ENCODE measurements around the gene ZBED5. TPM values are rescaled to one million over a fixed set of nuclear protein-coding genes. Genes with fewer than 3 reads are reported as not detected.
"Not testable (repeated sequence)": the region's sequence is repeated elsewhere in the genome, so short reads cannot be mapped to it uniquely, and the experiment has no call there.

The ZBED5 gene
- total RNA-seq, 1 experiment from 2014 or later: 21.5 TPM

GRCh38 chr11:10885703-10886363, 28.0 kb upstream of the ZBED5 start:
- H3K4me2 ChIP-seq: no peak overlapping the region

GRCh38 chr11:10884292-10884691, 26.4 kb upstream of the ZBED5 start:
- DNase-seq: peak; percentile 43 to 63
- H3F3A ChIP-seq (ENCODE audit: insufficient read depth, low read depth); H3K27ac ChIP-seq; H3K4me1 ChIP-seq (replicated peaks; ENCODE audit: insufficient read depth); H3K27me3 ChIP-seq (ENCODE audit: insufficient read depth, low read depth); CTCF ChIA-PET; H3K36me3 ChIP-seq (ENCODE audit: low read depth); H3K79me2 ChIP-seq (ENCODE audit: low read depth); H2AFZ ChIP-seq; H3K4me2 ChIP-seq; BruUV-seq (replicated peaks); H3K9me3 ChIP-seq (ENCODE audit: insufficient read depth, low read depth); H3K4me3 ChIP-seq; intact Hi-C loops (cut with micrococcal nuclease; ENCODE audit: unreplicated experiment); H3K9me2 ChIP-seq (ENCODE audit: insufficient read depth); POLR2A ChIA-PET (ENCODE audit: unreplicated experiment); H4K20me1 ChIP-seq (ENCODE audit: insufficient read depth): not testable (repeated sequence)

More at GRCh38 chr11:10885703-10886363, 28.0 kb upstream of the ZBED5 start:
- Histone ChIP-seq H3K4me1 (replicated peaks; ENCODE audit: insufficient read depth) (no peaks in the 10 kb centered on the region), H3K79me2 (ENCODE audit: low read depth) (no peaks in the 10 kb centered on the region), H3K9me3 (ENCODE audit: insufficient read depth, low read depth) (no peaks in the 10 kb centered on the region; the same call in 1 of the 2 replicates), H3K4me3 (no peak overlapping the region), H3K36me3 (ENCODE audit: low read depth) (no peaks in the 10 kb centered on the region), H4K20me1 (ENCODE audit: insufficient read depth) (no peaks in the 10 kb centered on the region), H2AFZ (no peak overlapping the region), H3K27me3 (ENCODE audit: insufficient read depth, low read depth) (no peaks in the 10 kb centered on the region), H3K27ac (no peak overlapping the region), H3K9me2 (ENCODE audit: insufficient read depth) (no peaks in the 10 kb centered on the region), H3F3A (ENCODE audit: insufficient read depth, low read depth) (no peaks in the 10 kb centered on the region)
- intact Hi-C loops (cut with micrococcal nuclease; ENCODE audit: unreplicated experiment): no loop called here
- ChIA-PET CTCF (no interaction called here), POLR2A (ENCODE audit: unreplicated experiment) (no interaction called here)
- TF ChIP-seq CTCF (conservative IDR thresholded peaks at IDR 0.05) (no peak), EZH2 (IDR thresholded peaks at IDR 0.05; ENCODE audit: low read depth) (no peak)
- no TSS peak for BruUV-seq (replicated peaks)
- DNase-seq: no peak

GRCh38 chr11:10881892-10882291, 24.0 kb upstream of the ZBED5 start:
- no peaks in the 10 kb centered on the region for H3F3A ChIP-seq (ENCODE audit: insufficient read depth, low read depth)
- no peak for DNase-seq
- no peaks in the 10 kb centered on the region for H4K20me1 ChIP-seq (ENCODE audit: insufficient read depth)
- TF ChIP-seq EZH2 (IDR thresholded peaks at IDR 0.05; ENCODE audit: low read depth) (no peak), CTCF (conservative IDR thresholded peaks at IDR 0.05) (no peak)
- CTCF ChIA-PET: no interaction called here
- intact Hi-C loops (cut with micrococcal nuclease; ENCODE audit: unreplicated experiment): no loop called here
- no peak overlapping the region for H3K4me2 ChIP-seq
- H3K9me2 ChIP-seq (ENCODE audit: insufficient read depth): no peaks in the 10 kb centered on the region
- H3K36me3 ChIP-seq (ENCODE audit: low read depth): peaks cover 18% of the 10 kb centered on the region
- no TSS peak for BruUV-seq (replicated peaks)
- no peaks in the 10 kb centered on the region for H3K79me2 ChIP-seq (ENCODE audit: low read depth)
- peaks cover 4% of the 10 kb centered on the region; the same call in 1 of the 2 replicates for H3K9me3 ChIP-seq (ENCODE audit: insufficient read depth, low read depth)
- no peak overlapping the region for H2AFZ ChIP-seq
- no peak overlapping the region for H3K27ac ChIP-seq
- H3K27me3 ChIP-seq (ENCODE audit: insufficient read depth, low read depth): no peaks in the 10 kb centered on the region
- POLR2A ChIA-PET (ENCODE audit: unreplicated experiment): no interaction called here
- 0 out of 2 replicates have a peak, but pooled peaks cover 2% of the 10 kb centered on the region for H3K4me1 ChIP-seq (replicated peaks; ENCODE audit: insufficient read depth)
- H3K4me3 ChIP-seq: no peak overlapping the region

Measured in PC-9 (cell line).